Measurements from ENCODE around the gene SLC16A4.

The SLC16A4 gene

GRCh38 chr1:110390692-110391245, at the start of gene SLC16A4:
Gene SLC16A4 (minus strand): TSS chr1:110391026. CDS start chr1:110389323, 1,703 bp downstream.
- no peak for TF ChIP-seq CTCF (IDR thresholded peaks at IDR 0.05)

- no peak for TF ChIP-seq CTCF (IDR thresholded peaks at IDR 0.05)
These were observed 48.1 kb upstream of the SLC16A4 start for GRCh38 chr1:110438893-110439292.

GRCh38 chr1:110436635-110437034, 45.8 kb upstream of the SLC16A4 start:
- no peak for TF ChIP-seq CTCF (IDR thresholded peaks at IDR 0.05)

- no peak for TF ChIP-seq CTCF (IDR thresholded peaks at IDR 0.05)
These were observed 44.1 kb upstream of the SLC16A4 start for GRCh38 chr1:110434946-110435345.

- TF ChIP-seq CTCF (IDR thresholded peaks at IDR 0.05), result no peak; the same call in 1 of the 2 replicates
These were observed 43.0 kb upstream of the SLC16A4 start for GRCh38 chr1:110433803-110434202.

- no peak for TF ChIP-seq CTCF (IDR thresholded peaks at IDR 0.05)
These were observed 42.4 kb upstream of the SLC16A4 start for GRCh38 chr1:110433213-110433612.

GRCh38 chr1:110430901-110431300, 40.1 kb upstream of the SLC16A4 start:
- no peak for TF ChIP-seq CTCF (IDR thresholded peaks at IDR 0.05)

- no peak for TF ChIP-seq CTCF (IDR thresholded peaks at IDR 0.05)
These were observed 39.5 kb upstream of the SLC16A4 start for GRCh38 chr1:110430366-110430765.
